Hepatocyte (in vitro differentiated cells): ENCODE results near the gene ANKHD1.

Source experiments
- CTCF ChIP-seq: fragments of 200-600 bp; sonication (generic); IDR thresholded peaks from 2 replicates; pipeline ENCODE4 v1.5.1; 2016; ENCODE audit warnings: antibody characterized with exemption, mild to moderate bottlenecking; ENCODE audit not compliant: poor library complexity
- EZH2 ChIP-seq: fragments of 200-600 bp; sonication (generic); IDR thresholded peaks from 2 replicates; pipeline ENCODE4 v1.6.1; 2016; ENCODE audit warnings: antibody characterized with exemption, mild to moderate bottlenecking, borderline replicate concordance

GRCh38 chr5:140498591-140498990 lies 97.0 kb downstream of the ANKHD1 start:
- TF ChIP-seq CTCF = no peak
- TF ChIP-seq EZH2 = no peak
